Activated T-helper 1 cell treated with Interleukin-2 at 50 U/mL for 16 hours (primary cell): Measurements from ENCODE around the gene RNF146.
"Not testable (repeated sequence)": the region's sequence is repeated elsewhere in the genome, so short reads cannot be mapped to it uniquely, and the experiment has no call there.

Source experiments
- DNase-seq: peaks from one replicate; pipeline ENCODE4 v3.0.0-alpha.2; 2020; ENCODE audit warnings: low read depth

RNF146 gene

DNA sequence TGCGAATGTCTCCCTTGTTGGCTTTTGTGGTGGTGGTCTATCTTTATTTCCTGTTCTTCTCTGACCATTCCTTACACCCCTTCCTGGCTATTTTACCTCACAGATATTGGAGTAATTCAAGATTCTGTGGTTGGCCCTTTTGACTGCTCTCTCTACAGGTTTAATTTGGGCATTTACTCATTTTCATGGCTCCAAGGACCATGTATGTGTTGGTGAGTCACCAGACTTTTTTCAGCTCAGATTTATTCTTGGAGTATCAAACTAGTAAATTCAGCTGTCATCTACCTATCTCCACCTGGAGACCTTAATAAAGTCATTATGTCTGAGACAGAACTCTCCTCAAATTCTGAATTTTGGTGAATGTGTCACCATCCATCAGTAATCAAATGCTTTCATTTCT lies 15.5 kb downstream of the RNF146 start:
- DNase-seq: no peak

DNA sequence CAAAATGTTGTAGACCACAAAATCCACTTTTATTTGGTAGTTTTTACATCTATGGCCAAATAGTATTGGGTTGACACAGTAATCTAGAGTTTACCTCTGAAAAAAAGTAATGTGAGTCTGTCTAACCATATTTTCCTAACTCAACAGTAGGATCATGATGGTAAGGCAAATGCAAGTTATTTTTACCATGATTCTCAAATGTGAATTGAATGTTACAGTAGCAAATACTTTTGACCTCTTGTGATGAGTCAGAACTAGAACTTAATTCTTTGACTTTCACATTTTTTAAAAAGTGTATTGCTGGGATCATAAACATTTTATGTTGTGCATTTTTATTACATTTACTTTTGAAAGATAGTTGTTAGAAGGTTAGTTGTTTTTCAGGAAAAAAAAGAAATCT lies 22.0 kb downstream of the RNF146 start:
- DNase-seq: no peak

DNA sequence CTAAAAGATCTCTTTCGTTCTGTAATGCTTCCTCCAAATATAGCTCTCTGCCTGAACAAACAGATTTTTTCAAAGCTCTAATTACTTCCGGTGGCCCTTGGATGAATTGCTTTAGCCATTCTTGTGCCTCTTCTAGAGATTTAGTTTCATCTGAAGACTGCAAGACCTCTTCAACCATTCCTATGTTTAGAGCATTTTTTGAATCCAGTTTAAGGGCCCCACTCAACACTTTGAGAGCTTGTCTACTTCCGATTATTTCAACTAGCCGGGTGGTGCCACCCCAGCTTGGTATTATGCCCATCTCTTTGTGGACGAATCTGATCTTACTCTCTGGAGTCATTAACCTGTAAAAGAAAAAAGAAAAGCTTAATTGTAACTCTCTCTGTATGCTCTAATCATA lies 23.3 kb downstream of the RNF146 start:
- DNase-seq: no peak

DNA sequence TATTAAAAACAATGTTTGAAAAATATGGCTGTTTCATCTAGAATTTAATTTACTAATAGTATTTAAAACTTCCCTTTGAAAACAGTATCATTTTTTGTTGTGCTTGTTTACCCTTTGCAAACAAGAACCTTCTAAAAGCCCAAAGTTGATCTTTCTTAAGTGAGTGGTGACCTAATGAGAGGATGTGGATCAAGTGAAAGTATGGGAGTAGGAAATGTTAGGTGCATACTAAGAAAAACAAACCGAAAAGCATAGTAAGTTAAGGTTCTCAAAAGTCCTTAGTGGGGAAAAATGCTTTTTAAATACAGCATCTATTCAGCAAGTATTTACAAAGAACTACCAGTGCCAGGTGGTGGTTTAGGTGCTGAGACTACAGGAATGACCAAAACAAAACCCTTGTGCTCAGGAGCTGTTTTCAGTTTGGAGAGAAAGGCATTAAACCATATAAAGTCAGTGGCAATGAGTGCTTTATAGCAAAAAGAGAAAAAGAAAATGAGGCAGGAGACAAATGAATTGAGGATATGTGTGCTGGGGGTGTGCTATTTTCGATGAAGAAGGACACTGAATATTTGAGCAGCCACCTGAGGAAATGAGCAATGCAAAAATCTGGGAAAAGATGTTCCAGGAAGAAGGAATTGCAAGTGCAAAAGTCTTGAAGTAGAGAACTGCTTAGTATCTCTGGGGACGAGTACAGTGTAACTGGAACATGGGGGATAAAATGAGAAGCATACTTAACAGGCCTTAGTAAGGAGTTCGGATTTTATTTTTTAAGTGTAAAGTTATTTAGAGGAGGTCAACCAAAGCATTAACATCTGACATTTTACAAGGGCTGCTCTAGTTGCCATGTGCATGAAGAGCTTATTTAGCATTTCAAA lies 24.0 kb downstream of the RNF146 start:
- no peak for DNase-seq

DNA sequence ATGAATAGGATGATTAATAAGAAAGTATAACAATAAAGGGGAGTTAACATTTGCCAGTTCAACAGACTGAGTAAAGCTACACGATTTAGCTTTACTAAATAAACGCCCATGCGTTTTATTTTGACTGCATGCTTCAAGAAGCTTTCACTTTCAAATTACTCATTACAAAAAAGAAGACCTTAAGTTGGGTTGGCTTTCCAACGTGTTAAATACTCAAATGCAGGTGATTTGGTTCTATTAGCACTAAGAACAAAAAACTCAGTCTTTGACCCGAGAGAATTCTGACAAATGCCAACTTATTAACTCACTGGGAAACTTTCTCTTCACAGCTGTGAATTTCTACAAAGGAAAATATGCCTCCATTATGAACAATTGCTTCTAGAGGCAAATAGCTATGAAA lies 24.8 kb downstream of the RNF146 start:
- no peak for DNase-seq

DNA sequence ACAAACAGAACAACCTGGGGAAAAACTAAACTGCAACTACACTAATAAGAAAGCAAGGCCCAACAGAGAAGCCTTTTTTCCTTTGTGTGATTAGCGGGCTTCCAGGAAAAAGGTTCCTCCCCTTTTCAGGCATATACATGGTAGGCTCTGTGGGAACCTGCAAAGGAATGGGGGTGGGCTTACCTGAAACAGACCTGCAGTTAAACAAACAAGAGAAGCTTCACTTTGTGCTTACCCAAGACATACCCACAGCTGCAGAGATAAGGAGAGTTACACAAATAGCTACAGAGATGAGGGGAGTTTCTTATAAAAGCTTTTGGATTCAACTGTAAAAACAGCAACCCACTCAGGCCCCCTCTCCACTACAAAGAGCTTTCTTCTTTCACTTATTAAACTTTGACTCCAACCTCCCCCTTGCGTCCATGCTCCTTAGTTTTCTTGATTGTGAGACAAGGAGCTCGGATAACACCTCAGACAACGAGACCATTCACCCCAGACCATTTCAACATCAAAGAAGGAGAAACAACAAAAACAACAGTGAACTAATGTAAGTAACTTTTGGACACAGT lies 30.9 kb downstream of the RNF146 start:
- DNase-seq: no peak

DNA sequence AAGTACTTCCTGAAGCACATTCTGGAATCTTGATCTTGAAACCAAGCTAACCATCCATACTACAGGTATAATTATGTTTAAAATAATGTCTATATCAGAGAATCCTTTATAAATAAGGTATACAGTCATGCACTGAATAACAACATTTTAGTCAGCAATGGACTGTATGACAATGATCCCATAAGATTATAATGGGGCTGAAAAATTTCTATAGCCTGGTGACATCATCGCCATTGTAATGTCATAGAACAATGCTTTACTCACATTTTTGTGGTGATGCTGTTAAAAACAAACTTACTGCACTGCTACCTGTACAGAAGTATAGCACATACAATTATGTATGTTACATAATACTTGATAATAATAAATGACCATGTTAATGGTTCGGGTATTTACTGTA lies 31.8 kb downstream of the RNF146 start:
- no peak for DNase-seq

DNA sequence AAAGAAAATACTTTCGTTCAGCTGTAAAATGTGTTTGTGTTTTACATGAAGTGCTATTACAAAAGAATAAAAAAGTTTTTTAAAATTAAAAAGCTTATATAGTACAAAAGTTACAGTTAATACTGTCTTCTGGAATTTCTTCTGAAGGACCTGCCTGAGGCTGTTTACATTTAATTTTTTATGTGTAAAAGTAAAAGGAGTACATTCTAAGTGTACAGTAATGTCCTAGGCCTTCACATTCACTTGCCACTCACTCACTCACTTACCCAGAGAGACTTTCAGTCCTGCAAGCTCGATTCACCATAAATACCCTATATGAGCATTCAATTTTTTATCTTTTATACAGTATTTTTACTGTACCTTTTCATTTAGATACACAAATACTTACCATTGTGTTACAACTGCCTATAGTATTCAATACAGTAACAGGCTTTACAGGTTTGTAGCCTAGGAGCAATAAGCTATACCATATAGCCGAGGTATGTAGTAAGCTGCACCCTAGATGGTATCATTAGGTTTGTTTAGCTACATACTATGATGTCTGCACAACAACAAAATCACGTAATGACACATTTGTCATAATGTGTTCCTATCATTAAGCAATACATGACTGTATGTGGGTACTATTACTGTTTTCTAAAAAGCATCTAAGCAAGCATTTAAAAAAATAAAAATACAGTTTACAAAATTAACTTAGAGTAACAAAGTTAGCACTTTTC lies 33.0 kb downstream of the RNF146 start:
- DNase-seq: no peak

DNA sequence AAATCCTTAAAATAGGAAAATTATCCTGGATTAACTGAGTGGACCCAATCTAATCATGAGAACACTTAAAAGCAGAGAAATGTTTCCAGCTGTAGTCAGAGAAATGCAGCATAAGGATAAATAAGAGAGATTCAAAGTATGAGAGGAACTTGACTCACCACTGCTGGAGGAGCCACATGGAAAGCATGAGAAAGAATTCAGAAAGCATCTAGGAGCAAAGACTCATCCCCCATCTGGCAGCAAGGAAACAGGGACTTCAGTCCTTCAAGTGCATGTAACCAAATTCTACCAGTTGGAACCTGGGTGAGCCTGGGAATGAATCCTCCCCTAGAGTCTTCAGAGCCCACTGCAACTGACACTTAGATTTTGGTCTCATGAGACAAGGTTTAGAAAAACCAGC lies 33.7 kb downstream of the RNF146 start:
- no peak for DNase-seq

DNA sequence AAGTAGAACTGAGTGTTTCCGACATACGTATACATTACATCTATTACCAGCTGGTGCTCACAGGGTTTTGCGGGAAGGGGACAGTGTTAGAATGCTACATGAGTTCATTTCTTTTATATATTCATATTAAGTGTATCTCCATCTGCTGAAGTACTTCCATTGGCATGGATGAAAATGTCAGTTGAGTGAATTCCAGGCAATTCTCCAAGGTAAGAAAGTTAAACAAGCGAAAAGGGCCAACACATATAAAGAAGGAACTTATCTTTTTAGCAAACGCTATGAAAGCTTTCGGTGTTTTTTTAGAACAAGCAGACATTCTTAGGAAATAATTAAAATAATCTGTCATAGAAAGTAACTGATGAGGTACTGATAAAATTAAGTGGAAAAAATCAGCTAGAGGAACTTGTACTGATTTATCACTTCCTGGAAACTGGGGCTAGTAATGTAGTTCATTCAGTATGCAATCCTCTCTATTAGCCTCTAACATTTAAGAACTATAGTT lies 34.6 kb downstream of the RNF146 start:
- DNase-seq: no peak

DNA sequence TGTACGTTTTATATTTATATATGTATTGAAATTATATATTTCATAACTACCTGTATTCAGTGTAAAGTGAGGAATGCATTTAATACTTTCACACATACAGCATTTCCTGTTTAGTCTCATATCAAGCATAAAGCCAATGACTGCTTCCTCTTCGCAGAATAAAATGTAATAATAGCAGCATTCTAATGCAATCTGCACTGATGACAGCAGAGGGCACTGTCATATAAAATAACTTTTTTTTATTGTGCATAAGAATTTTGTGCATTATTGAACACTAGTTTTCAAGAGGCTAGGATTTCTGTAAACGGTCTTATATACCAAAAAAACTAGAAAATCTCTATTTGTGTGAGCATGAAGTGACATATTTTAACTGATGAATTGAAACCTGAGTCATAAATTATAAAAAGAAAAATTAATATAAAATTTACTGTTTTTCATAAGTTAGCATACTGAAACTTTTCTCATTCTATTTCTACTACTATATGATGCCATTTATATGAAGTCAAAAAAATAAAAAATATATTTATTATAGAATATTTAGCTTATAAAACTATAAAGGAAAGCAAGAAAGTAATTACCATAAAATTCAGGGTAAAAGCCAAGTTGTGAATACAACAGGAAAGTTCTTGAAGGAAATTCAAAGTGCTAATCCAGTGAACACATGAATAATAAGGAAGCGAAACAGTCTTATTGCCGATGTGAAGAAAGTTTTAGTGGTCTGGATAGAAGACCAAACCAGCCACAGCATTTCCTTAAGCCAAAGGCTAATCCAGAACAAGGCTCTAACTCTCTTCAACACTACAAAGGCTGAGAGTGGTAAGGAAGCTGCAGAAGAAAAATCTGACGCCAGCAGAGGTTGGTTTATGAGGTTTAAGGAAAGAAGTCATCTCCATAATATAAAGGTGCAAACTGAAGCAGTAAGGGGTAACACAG lies 36.3 kb downstream of the RNF146 start:
- no peak for DNase-seq

DNA sequence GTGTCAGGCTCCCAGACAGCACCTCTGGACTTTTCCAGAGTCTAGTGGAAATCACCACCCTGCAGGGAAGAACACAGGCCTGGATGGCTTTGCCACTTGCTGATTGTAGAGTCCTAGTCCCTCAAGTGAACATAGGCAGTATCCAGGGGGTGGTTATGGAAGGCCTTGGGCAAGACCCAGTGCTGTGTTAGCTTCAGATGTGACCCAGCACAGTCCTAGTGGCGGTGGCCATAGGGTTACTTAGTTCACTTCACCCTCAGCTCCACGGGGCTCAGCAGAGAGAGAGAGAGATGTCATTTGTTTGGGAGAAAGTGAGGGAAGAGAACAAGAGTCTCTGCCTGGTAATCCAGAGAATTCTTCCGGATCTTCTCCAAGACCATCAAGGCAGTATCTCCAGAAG lies 37.3 kb downstream of the RNF146 start:
- DNase-seq: no peak

DNA sequence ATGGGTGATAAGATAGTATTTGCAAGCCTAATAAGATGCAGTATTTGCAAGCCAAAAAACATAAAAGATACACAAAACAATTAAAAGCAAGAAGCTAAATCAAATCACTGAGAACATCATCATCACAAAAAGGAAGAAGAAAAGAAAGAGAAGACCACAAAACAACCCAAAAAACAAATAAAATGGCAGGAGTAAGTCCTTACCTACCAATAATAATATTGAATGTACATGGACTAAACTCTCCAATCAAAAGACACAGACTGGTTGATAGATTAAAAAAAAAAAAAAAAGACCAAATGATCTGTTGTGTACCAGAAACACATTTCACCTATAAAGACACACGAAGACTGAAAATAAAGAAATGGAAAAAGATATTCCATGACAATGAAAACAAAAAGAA lies 39.1 kb downstream of the RNF146 start:
- no peak for DNase-seq

DNA sequence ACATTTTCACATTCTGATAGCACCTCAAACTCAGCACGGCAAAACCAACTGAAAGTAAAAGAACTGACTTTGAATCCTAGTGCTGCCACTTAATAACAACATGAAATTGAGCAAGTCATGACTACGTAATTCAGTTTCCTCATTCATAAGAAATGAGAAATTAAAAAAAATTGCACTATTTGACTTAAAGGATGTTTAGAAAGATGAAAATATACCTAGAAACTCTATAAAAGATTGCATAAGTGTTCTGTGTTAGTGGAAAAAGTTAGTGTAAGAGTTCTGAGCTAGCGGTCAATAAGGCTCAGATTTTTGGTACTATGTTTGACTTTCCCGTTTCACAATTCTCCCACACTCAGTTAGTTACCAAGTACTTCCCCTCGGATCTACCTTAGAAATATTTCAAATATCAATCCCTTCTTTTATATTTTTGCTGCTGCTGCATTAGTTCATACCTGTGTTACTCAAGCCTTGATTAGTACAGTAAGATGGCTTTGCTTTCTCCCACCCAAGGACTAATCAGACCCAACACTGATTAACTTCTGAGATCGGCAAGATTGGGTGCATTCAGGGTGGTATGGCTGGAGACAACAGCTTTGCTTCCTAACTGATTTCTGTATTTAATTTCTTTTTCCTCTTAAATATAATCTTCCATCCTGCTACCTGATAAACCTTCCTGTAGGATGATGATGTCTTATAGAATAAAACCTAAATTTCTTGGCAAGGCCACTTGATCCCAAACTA lies 50.9 kb downstream of the RNF146 start:
- no peak for DNase-seq

DNA sequence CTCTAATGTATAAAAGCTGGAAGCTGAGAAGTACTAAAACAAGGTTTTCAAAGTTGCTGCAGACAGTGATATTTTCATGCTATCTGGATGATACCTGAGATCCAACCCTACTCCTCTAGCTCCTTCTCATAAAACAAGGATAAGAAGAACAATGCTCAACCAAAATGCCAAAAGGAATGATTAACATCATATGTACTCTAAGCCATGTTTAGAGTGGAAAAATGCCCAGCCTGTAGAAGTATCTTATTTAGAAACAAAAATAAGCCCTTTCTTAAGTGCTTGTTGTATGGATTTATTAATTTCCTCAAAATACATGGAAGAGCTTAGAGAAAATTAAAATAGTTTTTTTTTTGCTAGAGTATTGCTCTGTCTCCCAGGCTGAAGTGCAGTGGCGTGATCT lies 53.0 kb downstream of the RNF146 start:
- DNase-seq: no peak

DNA sequence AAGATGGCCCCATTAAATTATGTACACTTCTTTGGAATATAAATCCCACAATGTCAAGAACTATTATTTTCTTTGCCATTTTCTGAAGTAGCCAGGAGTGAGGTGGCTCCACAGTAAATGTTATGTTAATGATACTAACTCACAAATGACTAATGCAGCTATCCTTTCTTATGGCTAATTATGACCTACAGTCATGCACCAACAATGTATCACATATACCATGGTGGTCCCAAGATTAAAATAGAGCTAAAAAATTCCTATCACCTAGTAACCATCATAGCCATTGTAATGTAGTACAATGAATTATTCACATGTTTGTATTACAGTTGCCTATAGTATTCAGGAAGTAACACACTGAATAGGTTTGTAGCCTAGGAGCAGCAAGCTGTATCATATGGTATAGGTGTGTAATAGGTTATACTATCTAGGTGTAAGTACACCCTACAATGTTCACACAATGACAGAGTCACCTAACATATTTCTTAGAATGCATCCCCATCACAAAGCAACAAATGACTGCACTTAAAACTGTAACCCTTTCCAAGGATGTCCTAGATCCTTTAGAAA lies 61.5 kb downstream of the RNF146 start:
- DNase-seq: no peak

DNA sequence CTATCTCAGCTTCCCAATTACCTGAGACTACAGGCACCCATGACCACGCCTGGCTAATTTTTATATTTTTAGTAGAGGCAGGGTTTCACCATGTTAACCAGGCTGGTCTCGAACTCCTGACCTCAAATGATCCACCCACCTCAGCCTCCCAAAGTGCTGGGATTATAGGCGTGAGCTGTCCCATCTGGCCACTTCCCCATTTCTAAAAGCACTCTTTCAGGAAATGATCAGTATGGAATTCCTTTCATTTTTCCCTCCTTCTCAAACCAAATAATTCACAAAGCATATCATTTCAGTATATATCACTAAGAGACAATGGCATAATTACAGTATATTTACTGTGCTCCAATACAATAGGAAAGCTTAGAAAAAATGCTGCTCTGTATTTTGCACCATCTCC lies 64.6 kb downstream of the RNF146 start:
- not testable (repeated sequence) for DNase-seq

DNA sequence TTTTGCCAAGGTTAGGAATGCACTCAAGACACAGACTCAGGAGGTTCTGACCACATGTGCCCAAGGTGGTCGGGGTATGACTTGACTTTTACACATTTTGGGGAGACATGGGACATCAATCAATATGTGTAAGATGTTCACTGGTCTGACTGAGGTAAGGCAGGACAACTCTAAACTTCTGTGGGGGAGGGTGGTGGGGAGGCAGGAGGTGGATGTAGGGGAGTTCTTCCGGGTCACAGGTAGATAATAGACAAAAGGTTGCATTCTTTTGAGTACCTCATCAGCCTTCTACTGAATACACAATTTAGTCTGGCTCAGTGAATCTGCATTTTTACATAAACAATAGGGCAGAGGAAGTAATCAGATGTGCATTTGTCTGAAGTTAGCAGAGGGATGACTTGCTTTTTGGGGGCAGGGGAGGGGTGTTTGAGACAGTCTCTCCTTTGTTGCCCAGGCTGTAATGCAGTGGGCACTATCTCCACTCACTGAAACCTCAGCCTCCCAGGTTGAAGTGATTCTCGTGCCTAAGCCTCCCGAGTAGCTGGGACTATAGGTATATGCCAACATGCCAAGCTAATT lies 65.8 kb downstream of the RNF146 start:
- DNase-seq: no peak
